ENCODE measurements around the gene ZNF821. TPM values are rescaled to one million over a fixed set of nuclear protein-coding genes. Genes with fewer than 3 reads are reported as not detected.
"Not testable (repeated sequence)": the region's sequence is repeated elsewhere in the genome, so short reads cannot be mapped to it uniquely, and the experiment has no call there.

ZNF821 gene
- polyA plus RNA-seq, 1 donor: 7.4 TPM

DNA sequence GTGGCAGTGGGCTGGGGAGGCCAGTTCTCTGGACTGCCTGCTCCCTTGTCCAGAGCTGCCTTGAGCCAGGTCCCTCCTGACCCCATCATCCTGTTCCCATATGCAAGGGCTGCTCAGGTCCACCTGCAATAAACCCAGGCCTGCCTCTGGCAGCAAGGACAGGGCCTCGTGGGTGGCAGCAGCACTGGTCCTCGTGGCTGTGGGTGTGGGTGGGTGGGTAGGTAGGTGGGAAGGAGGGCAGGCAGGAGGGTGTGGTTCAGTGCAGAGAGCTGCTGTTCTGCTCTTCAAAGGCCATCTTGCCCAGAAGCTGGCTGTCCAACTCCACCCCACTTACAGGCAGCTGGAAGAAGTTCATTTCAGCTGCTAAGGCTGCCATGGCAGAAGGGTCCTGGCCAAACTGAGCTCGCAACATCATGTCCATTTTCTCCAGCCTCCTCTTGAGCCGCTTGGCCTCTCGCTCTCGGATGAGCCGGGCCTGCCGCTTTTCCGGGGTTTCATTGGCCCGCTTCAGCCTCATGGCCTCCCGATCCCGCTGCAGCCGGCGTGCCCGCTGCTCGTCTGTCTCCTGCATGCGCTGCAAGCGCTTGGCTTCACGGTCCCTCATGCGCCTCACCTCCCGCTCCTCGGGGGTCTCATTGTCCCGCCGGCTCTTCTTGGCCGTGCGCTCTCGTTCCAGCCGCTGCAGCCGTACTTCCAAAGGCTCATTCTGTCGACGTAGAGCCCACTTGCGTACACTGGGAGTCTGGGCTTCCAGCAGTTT lies 24.0 kb downstream of the ZNF821 start:
- no peak for DNase-seq (ENCODE audit: low read depth)

DNA sequence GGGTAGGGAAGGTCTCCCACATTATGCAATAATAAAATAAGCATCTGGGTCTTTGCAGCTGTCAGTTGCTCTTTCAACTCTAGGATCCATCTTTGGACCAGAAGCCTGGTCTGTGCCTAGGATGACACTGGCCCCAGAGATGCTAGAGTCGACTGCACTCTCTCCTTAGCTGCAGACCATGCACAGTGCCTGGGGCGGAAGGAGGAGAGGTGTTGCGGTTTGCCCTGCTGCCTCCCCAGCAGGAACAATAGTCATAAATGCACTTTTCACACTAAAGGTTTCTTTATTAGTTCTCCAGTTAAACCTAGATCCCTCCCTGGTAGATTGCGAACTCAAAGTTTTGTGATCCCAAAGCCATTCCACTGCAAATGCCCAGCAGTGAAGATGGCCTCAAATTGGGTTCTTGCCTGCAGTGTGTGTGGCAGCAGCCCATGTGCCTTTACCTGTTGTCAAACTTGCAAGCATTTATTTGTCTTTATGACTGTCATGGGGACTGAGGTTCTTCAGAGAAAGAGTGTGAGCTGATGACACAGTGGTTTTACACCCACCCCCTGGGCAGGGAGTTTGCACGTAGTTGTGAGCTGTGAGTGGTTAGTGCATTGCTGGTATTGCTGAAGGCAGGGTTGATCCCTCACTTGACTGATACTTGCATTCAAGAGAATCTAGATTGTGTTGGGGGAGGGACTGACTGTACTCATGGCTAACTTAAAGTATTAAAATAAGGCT lies 27.9 kb downstream of the ZNF821 start:
- no peak for DNase-seq (ENCODE audit: low read depth)

DNA sequence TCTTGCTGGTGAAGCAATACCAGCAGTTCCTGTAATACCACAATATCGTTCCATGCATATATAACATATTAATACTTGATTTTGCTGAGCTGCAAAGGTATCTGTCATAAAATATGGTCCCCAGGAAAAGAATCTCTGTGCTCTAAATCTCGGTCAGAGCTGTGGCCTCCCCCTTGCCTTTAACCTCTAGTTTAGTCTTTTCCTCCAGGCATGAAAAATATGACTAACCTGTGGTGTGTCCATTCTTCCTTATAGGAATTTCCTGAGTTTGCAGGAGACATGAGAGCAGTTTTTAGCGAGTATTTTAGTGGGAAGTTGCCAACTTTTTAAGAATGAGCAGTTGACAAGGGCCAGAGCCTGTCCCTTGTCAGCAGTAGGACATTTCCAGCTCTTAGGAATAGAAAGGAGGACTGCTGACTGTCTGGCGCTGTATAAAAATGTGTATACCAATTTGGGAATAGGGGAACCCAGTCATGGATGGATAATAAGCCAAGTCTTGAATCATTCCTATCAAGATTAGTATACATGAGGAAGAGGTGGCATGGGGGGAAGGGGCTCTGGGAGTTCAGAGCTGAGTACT lies 29.5 kb downstream of the ZNF821 start:
- DNase-seq (ENCODE audit: low read depth): no peak

DNA sequence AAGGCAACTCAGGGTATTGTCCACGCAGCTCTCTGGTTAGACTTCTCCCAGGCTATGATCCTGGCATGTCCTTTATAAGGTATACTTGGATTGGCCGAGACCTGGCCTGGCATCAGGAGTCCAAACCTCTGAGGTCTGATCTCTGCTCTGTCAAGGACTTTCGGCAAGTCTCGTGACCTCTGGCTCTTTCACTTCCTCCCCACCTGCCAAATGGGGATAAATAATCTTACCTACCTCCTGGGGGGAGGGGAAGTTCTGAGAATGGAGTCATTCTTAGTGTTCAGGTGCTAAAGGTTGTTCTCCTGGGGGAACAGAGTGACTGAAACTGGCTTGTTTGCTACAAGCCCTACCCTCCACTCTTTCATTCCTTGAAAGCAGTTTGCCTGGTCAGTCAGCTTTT lies 30.6 kb downstream of the ZNF821 start:
- DNase-seq (ENCODE audit: low read depth): no peak

DNA sequence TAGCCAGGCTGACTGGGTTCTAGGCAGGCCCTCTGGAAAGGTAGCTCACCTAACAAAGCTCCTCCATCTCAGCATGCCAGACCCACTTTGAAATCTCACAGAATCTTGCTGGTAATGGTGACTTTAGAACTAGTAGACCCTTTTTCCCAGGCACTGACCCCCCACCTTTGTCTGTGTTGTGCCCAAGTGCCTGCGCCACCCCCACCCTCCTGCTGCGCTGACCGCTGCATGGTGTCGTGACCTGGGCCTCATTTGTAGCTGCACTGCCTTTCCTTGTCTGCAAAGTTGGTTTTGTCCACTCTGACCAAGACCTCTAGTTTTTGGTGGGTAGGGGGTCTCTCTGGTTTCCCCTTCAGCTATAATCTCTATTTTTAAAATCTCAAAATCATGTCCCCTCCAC lies 31.4 kb downstream of the ZNF821 start:
- no peak for DNase-seq (ENCODE audit: low read depth)

DNA sequence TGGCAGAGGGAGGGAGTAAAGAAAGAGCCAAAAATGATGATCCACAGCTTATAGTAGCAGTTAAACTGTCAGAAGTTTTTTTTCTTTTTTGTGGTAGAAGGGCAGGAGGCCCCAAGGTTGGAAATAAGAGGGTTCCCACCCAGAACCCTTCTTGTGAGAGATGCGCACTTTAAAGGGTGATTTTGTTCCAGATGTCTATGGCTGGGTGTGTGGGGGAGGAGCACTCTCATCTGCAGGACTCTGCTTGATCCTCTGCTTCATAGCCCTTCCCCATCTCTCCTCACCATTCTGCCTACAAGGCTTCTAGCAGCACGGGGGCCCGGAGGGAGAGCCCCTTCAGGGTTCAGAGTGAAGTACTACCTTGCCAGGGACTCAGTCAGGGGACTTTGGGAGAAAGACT lies 31.8 kb downstream of the ZNF821 start:
- no peak for DNase-seq (ENCODE audit: low read depth)

DNA sequence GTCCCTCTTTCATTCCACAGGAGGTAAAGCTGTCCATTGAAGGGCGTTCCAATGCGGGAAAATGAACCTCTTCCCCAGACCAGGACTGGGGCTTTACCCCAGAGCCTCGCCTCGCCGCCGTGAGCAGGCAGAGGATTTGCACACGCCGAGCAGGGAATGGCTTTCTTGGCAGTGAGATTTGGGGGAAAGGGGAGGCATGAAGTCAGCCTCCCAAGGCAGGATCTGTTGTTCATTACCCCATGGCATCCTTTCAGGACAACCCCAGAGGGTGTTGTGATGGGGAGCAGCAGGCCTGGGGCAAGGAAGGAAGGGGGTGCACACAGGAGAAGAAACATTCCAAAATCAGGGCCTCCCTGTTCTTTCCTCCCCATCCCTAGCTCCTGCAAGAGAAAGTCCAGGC lies 32.2 kb downstream of the ZNF821 start:
- no peak for DNase-seq (ENCODE audit: low read depth)

DNA sequence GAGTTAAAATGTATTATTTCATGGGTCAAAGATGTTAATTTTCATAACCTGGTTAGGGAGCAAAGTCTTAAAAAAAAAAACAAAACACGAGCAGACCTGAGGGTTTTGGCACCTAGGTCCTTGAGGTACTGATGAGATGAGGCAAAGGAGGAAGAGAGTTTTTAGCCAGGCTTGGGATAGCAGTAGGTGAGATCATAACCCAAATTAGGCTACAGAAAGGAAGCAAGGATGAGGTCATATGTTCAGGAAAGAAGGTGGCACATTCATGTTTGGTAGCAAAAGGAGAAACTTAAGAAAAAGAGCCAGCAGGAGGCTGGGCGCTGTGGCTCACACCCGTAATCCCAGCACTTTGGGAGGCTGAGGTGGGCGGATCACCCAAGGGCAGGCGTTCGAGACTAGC lies 35.4 kb downstream of the ZNF821 start:
- no peak for DNase-seq (ENCODE audit: low read depth)

DNA sequence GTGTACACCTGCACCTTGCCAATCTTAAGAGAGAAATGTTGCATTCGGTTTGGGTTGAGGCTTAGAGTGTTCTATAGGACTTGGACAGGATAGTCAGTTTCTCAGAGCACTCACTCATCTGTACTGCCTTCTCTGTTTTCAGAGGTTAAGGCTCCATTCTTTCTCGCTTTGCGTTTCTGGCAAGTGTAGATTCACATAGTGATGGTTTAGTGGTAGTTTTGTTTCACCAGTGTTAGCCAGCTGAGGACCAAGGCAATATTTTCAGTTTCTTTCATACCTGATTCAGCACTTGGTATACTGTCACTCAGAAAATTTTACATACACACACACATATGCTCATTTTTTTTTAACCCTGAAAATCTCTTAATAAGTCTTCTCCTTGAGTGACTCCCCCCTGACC lies 36.9 kb downstream of the ZNF821 start:
- no peak for DNase-seq (ENCODE audit: low read depth)

DNA sequence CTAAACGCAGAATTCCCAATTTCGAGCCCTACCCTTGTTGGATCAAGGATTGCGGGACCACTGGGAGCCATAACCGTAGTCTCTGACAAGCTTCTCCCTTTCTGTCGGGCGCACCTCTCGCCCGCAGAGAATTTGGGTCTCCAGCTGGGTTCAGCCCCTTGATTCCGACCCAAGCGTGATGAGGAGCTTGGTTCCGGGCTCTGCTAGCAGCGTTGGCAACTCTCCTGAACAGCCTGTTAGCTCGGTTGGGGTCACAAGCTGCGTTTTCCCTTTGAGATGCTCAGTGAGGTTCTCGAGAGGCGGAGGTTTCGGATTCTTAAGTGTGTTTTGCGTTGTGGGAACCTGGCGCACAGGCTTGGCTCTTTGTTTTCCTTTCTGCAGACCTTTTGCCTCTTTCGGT lies 37.6 kb downstream of the ZNF821 start:
- DNase-seq (ENCODE audit: low read depth): no peak

DNA sequence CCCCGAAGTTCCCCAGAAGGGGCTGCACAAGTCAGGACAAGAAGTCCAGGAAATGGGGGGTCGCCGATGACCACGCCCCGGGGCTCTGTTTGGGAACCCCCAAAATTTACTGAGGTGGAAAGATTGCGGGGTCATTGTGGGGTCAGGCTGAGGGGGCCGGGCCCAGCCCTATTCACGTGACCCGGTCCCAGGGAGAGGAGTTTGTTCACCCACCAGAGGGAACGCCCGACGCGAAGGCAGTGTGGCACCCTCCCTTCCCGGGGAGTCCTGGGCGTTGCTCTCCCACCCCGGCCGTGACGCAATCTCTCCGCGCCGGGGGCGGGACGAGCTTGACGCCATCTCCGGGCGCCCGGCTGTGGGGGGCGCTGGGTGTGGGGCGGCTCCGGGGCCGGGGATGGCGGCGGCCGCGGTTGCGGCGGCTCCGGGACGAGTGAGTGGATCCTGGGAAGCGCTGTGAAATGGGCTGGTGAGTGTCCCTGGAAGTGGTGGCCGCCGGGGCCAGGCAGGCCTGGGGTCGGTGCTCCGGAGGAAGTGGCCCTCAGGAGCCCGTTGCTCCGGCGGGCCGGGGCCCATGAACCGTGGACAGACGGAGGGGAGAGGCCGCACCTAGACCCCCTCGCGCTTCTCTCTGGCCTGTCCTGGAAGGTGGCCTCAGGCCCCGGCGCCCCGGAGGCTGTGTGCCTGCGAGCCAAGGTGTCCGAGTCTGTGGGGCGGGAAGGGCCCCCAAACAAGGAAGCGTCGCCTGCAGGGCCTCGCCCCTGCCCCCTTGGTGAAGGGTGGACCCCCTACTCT lies 38.1 kb downstream of the ZNF821 start, which contains the start of gene ATXN1L:
Gene ATXN1L, plus strand, starts transcription at position 338 of the 792 bp plus-strand sequence. CDS start 3,765 bp downstream, outside the sequence.
- DNase-seq (ENCODE audit: low read depth): peak; percentile 51

DNA sequence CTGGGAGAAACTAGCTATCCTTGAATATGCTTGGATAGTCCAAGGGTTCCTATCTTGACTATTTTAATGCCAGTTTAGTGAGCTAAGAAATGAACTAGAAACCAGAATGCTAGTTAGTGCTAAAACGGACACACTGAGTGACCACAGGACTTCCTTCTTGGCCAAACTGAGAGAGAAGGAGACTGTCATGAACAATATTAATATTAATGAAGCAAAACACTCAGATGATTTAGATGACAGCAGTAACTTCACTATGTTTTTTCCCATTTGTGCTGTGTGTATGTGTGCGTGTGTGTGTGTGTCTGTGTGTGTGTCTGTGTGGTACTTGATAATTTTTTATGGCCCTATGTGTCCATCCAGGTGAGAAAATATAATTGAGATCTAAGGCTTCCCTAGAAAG lies 40.4 kb downstream of the ZNF821 start:
- no peak for DNase-seq (ENCODE audit: low read depth)

DNA sequence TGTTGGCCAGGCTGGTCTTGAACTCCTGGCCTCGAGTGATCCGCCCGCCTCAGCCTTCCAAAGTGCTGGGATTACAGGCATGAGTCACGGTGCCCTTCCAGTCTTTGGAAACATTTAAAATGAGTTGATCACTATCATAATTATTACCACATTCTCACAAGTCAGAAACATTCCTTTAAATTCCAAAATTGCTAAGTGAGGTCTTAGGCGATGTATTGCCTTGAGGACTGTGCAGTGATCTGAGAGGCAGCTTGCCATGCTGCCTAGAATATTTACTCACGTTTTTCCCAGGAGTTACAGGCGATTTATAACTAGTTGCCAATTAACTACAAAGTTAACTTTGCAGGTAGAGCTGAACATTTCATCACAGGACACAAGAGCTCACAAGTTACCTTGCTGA lies 43.9 kb downstream of the ZNF821 start:
- DNase-seq (ENCODE audit: low read depth): no peak

DNA sequence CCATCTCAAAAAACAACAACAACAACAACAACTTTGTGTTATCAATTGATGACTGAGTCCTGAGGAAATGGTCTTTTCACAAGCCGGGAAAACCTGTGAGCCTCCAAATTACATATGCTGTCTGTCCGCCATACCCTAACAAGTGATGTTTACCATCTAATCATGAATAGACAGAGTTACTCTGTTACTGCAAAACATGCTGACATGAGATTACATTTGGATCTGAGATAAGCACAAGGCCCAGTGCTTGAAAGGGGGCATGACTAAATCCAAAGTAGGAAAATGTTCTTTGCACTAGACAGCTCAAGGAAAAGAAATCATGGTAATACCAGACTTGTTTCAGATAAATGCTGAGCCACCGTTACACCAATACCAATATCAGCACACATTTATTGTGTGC lies 46.8 kb downstream of the ZNF821 start:
- no peak for DNase-seq (ENCODE audit: low read depth)

DNA sequence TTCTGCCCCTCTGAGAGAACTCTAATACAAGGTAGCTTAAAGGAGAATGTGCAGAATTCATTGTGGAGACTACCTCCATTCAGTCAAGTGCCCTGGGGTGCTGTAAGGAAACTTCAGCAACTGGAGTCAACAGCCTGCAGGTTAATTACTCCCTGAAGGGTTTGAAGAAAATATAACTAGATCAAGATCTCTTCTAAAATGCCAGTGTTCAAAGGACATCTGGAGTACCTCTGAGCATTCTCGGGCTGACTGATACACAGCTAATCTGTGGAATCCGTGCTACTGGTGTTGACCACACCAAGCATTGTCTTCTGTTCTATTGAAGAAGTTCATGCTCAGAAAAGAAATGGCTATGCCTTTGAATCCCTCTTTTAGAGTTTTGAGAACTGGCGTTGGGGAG lies 49.7 kb downstream of the ZNF821 start:
- DNase-seq (ENCODE audit: low read depth): no peak

DNA sequence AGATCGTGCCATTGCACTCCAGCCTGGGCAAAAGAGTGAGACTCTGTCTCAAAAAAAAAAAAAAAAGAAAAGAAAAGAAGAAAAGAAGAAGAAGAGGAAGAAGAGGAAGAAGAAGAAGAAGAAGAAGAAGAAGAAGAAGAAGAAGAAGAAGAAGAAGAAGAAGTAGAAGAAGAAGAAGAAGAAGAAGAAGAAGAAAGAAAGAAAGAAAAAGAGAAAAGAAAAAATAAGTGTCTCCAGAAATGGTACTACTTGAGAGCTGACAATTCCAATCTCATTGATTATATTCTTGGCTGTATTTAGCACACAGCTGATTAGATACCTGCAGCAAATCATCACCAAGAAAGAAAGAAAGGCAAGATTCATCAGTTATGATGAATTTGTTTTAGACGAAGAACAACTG lies 51.9 kb downstream of the ZNF821 start:
- not testable (repeated sequence) for DNase-seq (ENCODE audit: low read depth)

DNA sequence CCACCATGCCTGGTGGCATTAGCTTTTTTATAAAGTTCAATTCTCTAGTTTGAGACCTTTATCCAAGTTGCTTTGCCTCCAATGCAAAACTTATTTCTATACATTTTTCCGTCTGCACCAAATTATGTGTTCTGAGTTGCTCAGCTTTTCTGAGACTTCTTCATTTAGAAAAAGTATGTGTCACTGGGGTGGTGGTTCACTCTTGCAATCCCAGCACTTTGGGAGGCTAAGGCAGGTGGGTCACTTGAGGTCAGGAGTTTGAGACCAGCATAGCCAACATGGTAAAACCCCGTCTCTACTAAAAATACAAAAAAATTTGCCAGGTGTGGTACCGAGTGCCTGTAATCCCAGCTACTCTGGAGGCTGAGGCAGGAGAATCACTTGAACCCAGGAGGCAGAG lies 52.3 kb downstream of the ZNF821 start:
- DNase-seq (ENCODE audit: low read depth): not testable (repeated sequence)

DNA sequence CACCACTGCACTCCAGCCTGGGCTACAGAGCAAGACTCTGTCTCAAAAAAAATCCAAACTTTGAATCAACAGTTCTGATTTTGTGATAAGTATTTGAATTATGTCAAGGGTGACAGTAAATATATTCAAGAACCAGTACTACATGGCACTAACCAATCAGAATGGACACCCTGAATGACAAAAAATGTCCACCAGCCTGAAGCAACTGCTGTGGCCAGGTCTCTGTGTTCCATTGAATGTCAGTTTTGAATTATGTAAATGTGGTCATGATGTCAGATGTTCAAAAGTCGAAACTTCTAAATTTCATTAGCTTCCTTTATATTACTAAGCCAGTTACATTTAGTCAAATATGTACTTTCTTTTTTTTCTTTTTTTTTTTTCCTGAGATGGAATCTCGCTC lies 53.6 kb downstream of the ZNF821 start:
- no peak for DNase-seq (ENCODE audit: low read depth)

DNA sequence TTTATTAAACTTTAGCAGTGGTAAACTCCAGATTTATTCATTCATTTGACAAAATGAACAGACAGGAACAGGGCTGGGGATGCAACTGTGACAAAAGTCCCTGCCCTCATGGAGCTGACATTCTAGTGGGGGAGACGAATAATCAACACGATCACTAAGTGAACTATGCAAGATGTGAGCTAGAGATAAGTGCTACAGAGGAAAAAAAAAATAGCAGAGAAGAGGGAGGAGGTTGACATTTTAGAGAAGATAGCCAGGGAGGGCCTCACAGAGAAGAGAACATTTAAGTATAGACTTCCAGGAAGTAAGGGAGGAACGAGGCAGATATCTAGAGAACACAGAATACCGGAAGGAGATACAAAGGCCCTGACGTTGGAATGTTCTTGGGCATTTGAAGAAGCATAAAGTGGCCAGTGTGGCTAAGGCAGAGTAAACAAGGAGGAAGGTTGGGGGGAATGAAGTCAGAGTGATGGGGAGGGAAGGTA lies 57.4 kb downstream of the ZNF821 start:
- DNase-seq (ENCODE audit: low read depth): no peak

DNA sequence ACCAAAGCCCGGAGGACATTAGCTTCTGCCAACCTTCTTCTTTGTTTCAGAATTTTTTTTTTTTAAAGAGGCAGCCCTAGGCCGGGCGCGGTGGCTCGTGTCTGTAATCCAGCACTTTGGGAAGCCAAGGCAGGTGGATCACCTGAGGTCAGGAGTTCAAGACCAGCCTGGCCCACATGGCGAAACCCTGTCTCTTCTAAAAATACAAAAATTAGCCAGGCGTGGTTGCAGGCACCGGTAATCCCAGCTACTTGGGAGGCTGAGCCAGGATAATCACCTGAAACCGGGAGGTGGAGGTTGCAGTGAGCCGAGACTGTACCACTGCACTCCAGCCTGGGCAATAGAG lies 66.9 kb downstream of the ZNF821 start:
- DNase-seq (ENCODE audit: low read depth): not testable (repeated sequence)

DNA sequence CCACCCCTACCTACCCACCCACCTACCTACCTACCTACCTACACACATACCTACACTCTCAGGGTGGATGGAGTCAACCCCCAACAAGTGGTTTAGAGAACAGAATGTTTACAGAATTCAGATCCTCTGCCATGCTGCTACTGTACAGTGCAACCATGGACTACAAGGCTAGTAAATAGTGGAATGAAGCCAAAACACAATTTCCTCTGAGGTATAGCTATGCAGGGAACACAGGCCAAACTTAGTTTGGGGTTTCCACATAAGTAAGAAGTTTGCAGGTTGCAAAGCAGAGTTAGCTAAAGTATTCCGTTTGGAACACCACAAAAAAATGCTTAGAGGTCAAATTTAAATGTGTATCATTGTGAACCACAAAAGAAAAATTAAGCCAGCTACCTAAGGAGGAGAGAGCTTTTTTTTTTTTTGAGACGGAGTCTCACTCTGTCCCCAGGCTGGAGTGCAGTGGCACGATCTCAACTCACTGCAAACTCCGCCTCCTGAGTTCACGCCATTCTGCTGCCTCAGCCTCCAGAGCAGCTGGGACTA lies 72.7 kb downstream of the ZNF821 start:
- no peak for DNase-seq (ENCODE audit: low read depth)

DNA sequence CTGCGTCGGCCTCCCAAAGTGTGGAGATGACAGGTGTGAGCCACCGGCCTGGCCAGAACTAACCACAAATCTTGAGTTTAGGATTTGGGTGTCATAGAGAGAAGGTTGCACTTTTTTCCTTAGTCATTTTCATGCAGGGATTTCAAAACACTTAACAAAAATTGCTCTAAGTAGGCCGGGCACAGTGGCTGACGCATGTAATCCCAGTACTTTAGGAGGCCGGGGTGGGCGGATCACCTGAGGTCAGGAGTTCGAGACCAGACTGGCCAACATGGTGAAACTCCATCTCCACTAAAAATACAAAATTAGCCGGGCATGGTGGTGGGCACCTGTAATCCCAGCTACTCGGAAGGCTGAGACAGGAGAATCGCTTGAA lies 73.8 kb downstream of the ZNF821 start:
- DNase-seq (ENCODE audit: low read depth): not testable (repeated sequence)

Measured in forelimb muscle (tissue), 1 donor.